ENCODE results near the gene PIANP. TPM values are rescaled to one million over a fixed set of nuclear protein-coding genes. Genes with fewer than 3 reads are reported as not detected.

The PIANP gene
- total and polyA plus RNA-seq, 2 donors (not counting 1 experiment from before 2014, with no cell fraction given), result 0.24 to 0.54 TPM

DNA sequence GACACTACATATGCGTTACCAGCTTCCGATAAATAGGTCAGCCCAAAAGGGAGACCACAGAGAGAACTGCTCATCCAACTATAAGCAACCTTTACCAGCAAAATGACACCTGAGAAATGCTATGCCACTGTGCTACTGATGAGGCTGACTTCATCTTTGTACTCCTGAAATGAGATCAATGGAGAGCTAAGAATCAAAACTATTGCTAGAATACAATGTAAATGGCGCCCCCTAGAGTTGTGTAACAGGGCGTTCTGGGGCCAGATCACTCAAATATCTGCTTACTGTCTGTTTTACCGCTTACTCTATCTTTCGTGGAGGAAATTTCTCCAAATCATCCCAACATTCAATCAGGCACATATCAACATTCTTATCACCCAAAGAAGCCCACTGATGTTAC, 16.0 kb downstream of the PIANP start:
- Histone ChIP-seq H4K20me1 (ENCODE audit: control insufficient read depth, insufficient read depth, low read length, poor library complexity, severe bottlenecking) (peaks cover 39% of the 10 kb centered on the region), H3K27ac (ENCODE audit: low read length in 2 of 2) (peak overlapping the region in 1 of 2 donors; percentile 34), H3K4me2 (replicated peaks; ENCODE audit: low read depth, low read length, poor library complexity, severe bottlenecking) (no peak overlapping the region), H3K4me3 (ENCODE audit: control extremely low read depth in 1 of 5, extremely low read depth in 1 of 5, insufficient read depth in 1 of 5, low read depth in 2 of 5, low read length in 4 of 5) (no peak overlapping the region), H3K36me3 (replicated peaks in 1 of 2; ENCODE audit: control extremely low read depth in 1 of 2, control insufficient read depth in 1 of 2, extremely low read depth in 1 of 2, insufficient read depth in 2 of 2, low read length in 1 of 2) (peaks cover 0 to 45% of the 10 kb centered on the region in 2 experiments), H3K79me2 (ENCODE audit: control insufficient read depth, insufficient read depth, low read length) (peaks cover 95% of the 10 kb centered on the region), H3K9me3 (ENCODE audit: control extremely low read depth in 1 of 3, control insufficient read depth in 2 of 3, insufficient read depth in 1 of 3, low read length in 2 of 3) (no peaks in the 10 kb centered on the region), H3K27me3 (replicated peaks in 1 of 4; ENCODE audit: control extremely low read depth in 1 of 4, control insufficient read depth in 3 of 4, insufficient read depth in 4 of 4, low read length in 3 of 4) (no peaks in the 10 kb centered on the region), H3K4me1 (ENCODE audit: control insufficient read depth in 2 of 2, insufficient read depth in 2 of 2, low read length in 2 of 2) (peaks cover 18 to 23% of the 10 kb centered on the region in 2 donors), H2AFZ (ENCODE audit: insufficient read depth, low read depth, low read length, poor library complexity, severe bottlenecking) (no peak overlapping the region), H3K9ac (ENCODE audit: low read length) (no peak overlapping the region)
- POLR2A ChIA-PET, result interaction anchor here (1.1 kb wide), 1 partner anchor 114 kb away, joined by 3 read pairs; no protein-coding TSS in a partner anchor
- Mint-ChIP-seq H3K9me3 (ENCODE audit: insufficient read depth) (no peaks in the 10 kb centered on the region), H3K4me1 (peaks cover 49% of the 10 kb centered on the region), H3K27ac (no peak overlapping the region), H3K4me3 (no peak overlapping the region), H3K27me3 (no peaks in the 10 kb centered on the region)
- CTCF ChIA-PET, result interaction anchor here (0.6 to 3.7 kb wide), 35 partner anchors 11 to 261 kb away, joined by 3 to 19 read pairs (median 4); partner anchors contain the start of genes COPS7A, IFFO1 and NOP2
- intact Hi-C loops (cut with micrococcal nuclease), result loop anchor here (1.0 kb wide), 2 partner anchors 67 to 130 kb away; no protein-coding TSS in a partner anchor
- ATAC-seq (ENCODE audit: low read depth) (no peak), DNase-seq (peak; percentile 74)
- 21% methylated on average over 2 of the region's 6 CpGs for WGBS (ENCODE audit: insufficient coverage)
- TF ChIP-seq, protein P1, sequence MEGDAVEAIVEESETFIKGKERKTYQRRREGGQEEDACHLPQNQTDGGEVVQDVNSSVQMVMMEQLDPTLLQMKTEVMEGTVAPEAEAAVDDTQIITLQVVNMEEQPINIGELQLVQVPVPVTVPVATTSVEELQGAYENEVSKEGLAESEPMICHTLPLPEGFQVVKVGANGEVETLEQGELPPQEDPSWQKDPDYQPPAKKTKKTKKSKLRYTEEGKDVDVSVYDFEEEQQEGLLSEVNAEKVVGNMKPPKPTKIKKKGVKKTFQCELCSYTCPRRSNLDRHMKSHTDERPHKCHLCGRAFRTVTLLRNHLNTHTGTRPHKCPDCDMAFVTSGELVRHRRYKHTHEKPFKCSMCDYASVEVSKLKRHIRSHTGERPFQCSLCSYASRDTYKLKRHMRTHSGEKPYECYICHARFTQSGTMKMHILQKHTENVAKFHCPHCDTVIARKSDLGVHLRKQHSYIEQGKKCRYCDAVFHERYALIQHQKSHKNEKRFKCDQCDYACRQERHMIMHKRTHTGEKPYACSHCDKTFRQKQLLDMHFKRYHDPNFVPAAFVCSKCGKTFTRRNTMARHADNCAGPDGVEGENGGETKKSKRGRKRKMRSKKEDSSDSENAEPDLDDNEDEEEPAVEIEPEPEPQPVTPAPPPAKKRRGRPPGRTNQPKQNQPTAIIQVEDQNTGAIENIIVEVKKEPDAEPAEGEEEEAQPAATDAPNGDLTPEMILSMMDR (IDR thresholded peaks at IDR 0.05), result peak; percentile 67
- no peak for TF ChIP-seq EZH2 (IDR thresholded peaks at IDR 0.05; ENCODE audit: borderline replicate concordance, insufficient read depth, low read depth, low read length, poor library complexity, severe bottlenecking)

DNA sequence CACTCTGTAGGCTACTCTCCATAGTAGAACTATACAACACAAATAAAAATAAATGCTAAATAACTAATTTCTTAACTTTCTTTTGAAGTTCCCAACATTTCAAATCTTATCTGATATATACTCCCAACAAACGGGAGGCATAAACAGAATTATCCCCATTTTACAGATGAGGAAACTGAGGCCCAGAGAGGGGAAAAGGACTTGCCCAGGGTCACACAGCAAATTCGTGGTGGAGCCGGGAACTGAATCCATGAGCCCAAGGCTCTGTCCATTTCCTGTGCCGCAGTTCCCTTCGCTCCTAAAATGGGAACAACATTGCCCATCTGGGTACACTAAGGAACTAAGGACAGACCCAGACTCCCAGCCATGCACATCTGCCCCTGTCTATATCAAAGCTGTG, 23.7 kb downstream of the PIANP start:
- H3K4me1 Mint-ChIP-seq, result peaks cover 4% of the 10 kb centered on the region
- H3K9me3 Mint-ChIP-seq (ENCODE audit: insufficient read depth), result no peaks in the 10 kb centered on the region
- H4K20me1 ChIP-seq (ENCODE audit: control insufficient read depth, insufficient read depth, low read length, poor library complexity, severe bottlenecking), result peaks cover 22% of the 10 kb centered on the region
- peaks cover 71% of the 10 kb centered on the region for H3K79me2 ChIP-seq (ENCODE audit: control insufficient read depth, insufficient read depth, low read length)
- no peak overlapping the region for H3K4me3 ChIP-seq (ENCODE audit: control extremely low read depth in 1 of 5, extremely low read depth in 1 of 5, insufficient read depth in 1 of 5, low read depth in 2 of 5, low read length in 4 of 5)
- no peaks in the 10 kb centered on the region for H3K27me3 ChIP-seq (replicated peaks in 1 of 4; ENCODE audit: control extremely low read depth in 1 of 4, control insufficient read depth in 3 of 4, insufficient read depth in 4 of 4, low read length in 3 of 4)
- H3K4me3 Mint-ChIP-seq, result no peak overlapping the region
- no peak overlapping the region for H3K9ac ChIP-seq (ENCODE audit: low read length)
- POLR2A ChIA-PET, result no interaction called here
- no peaks in the 10 kb centered on the region for H3K27me3 Mint-ChIP-seq
- no peak for DNase-seq
- TF ChIP-seq EZH2 (IDR thresholded peaks at IDR 0.05; ENCODE audit: borderline replicate concordance, insufficient read depth, low read depth, low read length, poor library complexity, severe bottlenecking), result no peak
- TF ChIP-seq, protein P1 (IDR thresholded peaks at IDR 0.05), result no peak
- H3K4me2 ChIP-seq (replicated peaks; ENCODE audit: low read depth, low read length, poor library complexity, severe bottlenecking), result no peak overlapping the region
- CTCF ChIA-PET, result no interaction called here
- 98% methylated on average over 5 of the region's 5 CpGs for WGBS (ENCODE audit: insufficient coverage)
- H3K9me3 ChIP-seq (ENCODE audit: control extremely low read depth in 1 of 3, control insufficient read depth in 2 of 3, insufficient read depth in 1 of 3, low read length in 2 of 3), result no peaks in the 10 kb centered on the region
- no peak overlapping the region for H2AFZ ChIP-seq (ENCODE audit: insufficient read depth, low read depth, low read length, poor library complexity, severe bottlenecking)
- H3K4me1 ChIP-seq (ENCODE audit: control insufficient read depth in 2 of 2, insufficient read depth in 2 of 2, low read length in 2 of 2), result no peaks in the 10 kb centered on the region
- H3K36me3 ChIP-seq (replicated peaks in 1 of 2; ENCODE audit: control extremely low read depth in 1 of 2, control insufficient read depth in 1 of 2, extremely low read depth in 1 of 2, insufficient read depth in 2 of 2, low read length in 1 of 2), result peaks cover 9 to 93% of the 10 kb centered on the region in 2 experiments
- no peak overlapping the region for H3K27ac ChIP-seq (ENCODE audit: low read length in 2 of 2)
- ATAC-seq (ENCODE audit: low read depth), result no peak
- H3K27ac Mint-ChIP-seq, result no peak overlapping the region
- intact Hi-C loops (cut with micrococcal nuclease), result no loop called here

Data from B cell (primary cell).